Activated CD8-positive, alpha-beta memory T cell treated with anti-CD3 and anti-CD28 coated beads, Interleukin-2, amount 50 U/mL, for 1 hour (primary cell): Measurements from ENCODE around the gene TRAPPC12.
"Not testable (repeated sequence)": the region's sequence is repeated elsewhere in the genome, so short reads cannot be mapped to it uniquely, and the experiment has no call there.

Experiments
- DNase-seq: peaks from one replicate; pipeline ENCODE4 v3.0.0-alpha.2; 2020; ENCODE audit errors: extremely low read depth

The TRAPPC12 gene

GRCh38 chr2:3432693-3433338 lies 53.3 kb downstream of the TRAPPC12 start:
- DNase-seq, result no peak

- no peak for DNase-seq
Measured at GRCh38 chr2:3433339-3433699, 53.8 kb downstream of the TRAPPC12 start.

- DNase-seq, result no peak
Measured at GRCh38 chr2:3433776-3434400, 54.4 kb downstream of the TRAPPC12 start.

- DNase-seq, result no peak
Measured at GRCh38 chr2:3434654-3435053, 55.2 kb downstream of the TRAPPC12 start.

GRCh38 chr2:3435445-3435844 lies 56.0 kb downstream of the TRAPPC12 start:
- DNase-seq, result no peak

- no peak for DNase-seq
Measured at GRCh38 chr2:3440477-3440876, 61.0 kb downstream of the TRAPPC12 start.

GRCh38 chr2:3441465-3441864 lies 62.0 kb downstream of the TRAPPC12 start:
- DNase-seq, result no peak

- DNase-seq, result no peak
Measured at GRCh38 chr2:3442185-3442584, 62.7 kb downstream of the TRAPPC12 start.

- no peak for DNase-seq
Measured at GRCh38 chr2:3443083-3443482, 63.6 kb downstream of the TRAPPC12 start.

GRCh38 chr2:3443506-3444084 lies 64.1 kb downstream of the TRAPPC12 start:
- DNase-seq, result no peak

- no peak for DNase-seq
Measured at GRCh38 chr2:3445891-3446290, 66.4 kb downstream of the TRAPPC12 start.

GRCh38 chr2:3446381-3446780 lies 66.9 kb downstream of the TRAPPC12 start:
- no peak for DNase-seq

GRCh38 chr2:3447186-3447585 lies 67.7 kb downstream of the TRAPPC12 start:
- not testable (repeated sequence) for DNase-seq

- DNase-seq, result no peak
Measured at GRCh38 chr2:3447789-3448317, 68.4 kb downstream of the TRAPPC12 start.

GRCh38 chr2:3448441-3448911 lies 69.0 kb downstream of the TRAPPC12 start:
- not testable (repeated sequence) for DNase-seq

- DNase-seq, result no peak
Measured at GRCh38 chr2:3449086-3449485, 69.6 kb downstream of the TRAPPC12 start.

GRCh38 chr2:3449936-3450335 lies 70.4 kb downstream of the TRAPPC12 start:
- DNase-seq, result no peak

GRCh38 chr2:3450385-3451010 lies 71.0 kb downstream of the TRAPPC12 start:
- no peak for DNase-seq

- no peak for DNase-seq
Measured at GRCh38 chr2:3451169-3451568, 71.7 kb downstream of the TRAPPC12 start.

- no peak for DNase-seq
Measured at GRCh38 chr2:3451926-3452671, 72.6 kb downstream of the TRAPPC12 start.

- no peak for DNase-seq
Measured at GRCh38 chr2:3453190-3453999, 73.9 kb downstream of the TRAPPC12 start.
